Astrocyte of the cerebellum (primary cell): ENCODE results near the gene PCSK6.

ENCODE experiments used
- DNase-seq: peaks from one replicate; pipeline ENCODE4 v3.0.0-alpha.2; 2011; ENCODE audit warnings: low read depth
- H3K4me3 ChIP-seq: 2 replicates; pipeline ENCODE4 v1.5.1; 2011; ENCODE audit warnings: mild to moderate bottlenecking, low read depth, low read length, moderate library complexity
- CTCF ChIP-seq: IDR thresholded peaks from 2 replicates; pipeline ENCODE4 v1.5.1; 2012; ENCODE audit warnings: low read length, low read depth, moderate library complexity, mild to moderate bottlenecking; ENCODE audit errors: missing control alignments
- in situ Hi-C: cut with HindIII; loops from 2 replicates; pipeline ENCODE4 v1.10.0; 2017; ENCODE audit warnings: low sequenced_read_pairs

PCSK6 gene

GRCh38 chr15:101401286-101401685 is 88.2 kb downstream of the PCSK6 start:
- DNase-seq, result no peak
- no peak for TF ChIP-seq CTCF
- in situ Hi-C loops, result no loop called here
- no peak overlapping the region for H3K4me3 ChIP-seq

GRCh38 chr15:101399431-101399830 is 90.1 kb downstream of the PCSK6 start:
- H3K4me3 ChIP-seq, result no peak overlapping the region
- TF ChIP-seq CTCF, result no peak
- in situ Hi-C loops, result no loop called here
- no peak for DNase-seq

- in situ Hi-C loops, result no loop called here
- DNase-seq, result no peak
- TF ChIP-seq CTCF, result no peak
- H3K4me3 ChIP-seq, result no peak overlapping the region
Measured at GRCh38 chr15:101398247-101398646, 91.3 kb downstream of the PCSK6 start.

GRCh38 chr15:101397521-101398003 is 91.9 kb downstream of the PCSK6 start:
- no peak overlapping the region for H3K4me3 ChIP-seq
- DNase-seq, result no peak
- in situ Hi-C loops, result no loop called here
- no peak for TF ChIP-seq CTCF

GRCh38 chr15:101396484-101397261 is 92.8 kb downstream of the PCSK6 start:
- no peak overlapping the region for H3K4me3 ChIP-seq
- no peak for DNase-seq
- in situ Hi-C loops, result no loop called here
- TF ChIP-seq CTCF, result no peak

GRCh38 chr15:101394654-101395053 is 94.9 kb downstream of the PCSK6 start:
- in situ Hi-C loops, result no loop called here
- no peak for TF ChIP-seq CTCF
- no peak overlapping the region for H3K4me3 ChIP-seq
- no peak for DNase-seq
